NCI-H226 (cell line): ENCODE data around the gene MAB21L1.
A peak's percentile ranks its signal among the peaks of the same experiment; 100 is the strongest.

Experiments used
- DNase-seq: peaks from one replicate; pipeline ENCODE4 v3.0.0-alpha.2; 2015

Gene MAB21L1

DNA sequence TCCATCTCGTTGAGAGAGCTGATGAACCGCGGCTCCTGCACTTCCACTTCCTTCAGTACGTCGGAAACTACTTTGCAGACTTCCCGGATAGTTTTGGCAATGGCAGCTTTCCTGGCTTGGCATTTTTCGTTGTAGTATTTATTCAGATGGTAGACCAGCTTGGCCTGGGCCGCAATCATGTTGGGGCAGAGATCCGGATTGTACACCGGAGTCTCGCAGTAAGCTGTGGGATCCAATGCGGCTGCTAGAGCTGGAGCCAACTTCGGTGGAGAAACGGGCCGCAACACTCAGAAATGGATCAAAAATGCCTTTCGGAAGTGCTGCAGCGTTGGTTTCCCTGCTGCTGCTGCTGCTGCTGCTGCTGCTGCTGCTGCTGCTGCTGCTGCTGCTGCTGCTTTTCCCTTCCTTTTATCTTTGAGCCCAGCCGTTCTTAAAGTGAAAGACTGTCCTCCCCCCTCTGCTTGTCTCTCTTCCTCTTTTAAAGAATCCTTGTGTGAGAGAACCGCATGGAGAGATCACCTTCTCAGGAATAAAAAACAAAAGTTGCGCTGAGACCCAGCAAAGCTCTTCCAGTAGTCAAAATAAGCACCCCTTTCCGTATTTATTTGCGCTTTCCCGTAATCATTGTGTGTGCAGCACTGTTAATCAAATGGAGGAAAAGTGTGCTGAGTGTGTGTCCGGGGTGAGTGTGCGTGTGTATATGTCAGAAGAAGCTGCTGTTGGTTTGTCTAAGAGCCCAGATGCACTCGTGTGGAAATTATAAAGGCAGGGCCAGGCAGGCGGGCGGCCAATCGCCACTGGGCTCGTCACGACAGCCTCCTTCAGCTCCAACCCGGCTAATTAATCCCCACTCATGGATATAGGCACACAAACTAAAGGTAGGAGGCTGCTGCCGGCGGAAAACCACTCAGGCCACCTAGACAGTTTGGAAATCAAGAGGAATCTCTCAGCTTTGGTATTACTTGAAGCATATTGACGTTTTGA lies at the start of gene MAB21L1:
MAB21L1 (minus strand) TSS at position 730 of the 984 bp plus-strand sequence; CDS start at position 179, 551 bp downstream.
- no peak for DNase-seq

DNA sequence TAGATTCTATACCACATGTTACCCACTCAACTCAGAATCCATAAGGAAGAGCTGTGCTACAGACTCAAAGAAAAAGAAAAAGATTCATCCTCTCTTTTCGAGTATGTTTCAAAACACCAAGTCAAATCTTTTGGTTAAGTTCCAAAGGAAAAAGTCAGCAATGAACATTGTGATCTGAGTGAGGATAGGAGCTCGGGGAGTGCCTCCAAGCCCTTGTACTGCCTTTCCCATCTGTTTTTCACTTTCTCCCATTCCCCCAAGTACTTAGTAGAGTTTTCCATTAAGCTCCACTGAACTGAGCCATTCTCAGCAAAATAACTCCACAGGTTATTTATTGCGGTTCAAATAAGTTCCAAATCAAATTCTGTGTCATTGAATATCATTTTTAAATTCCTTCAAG lies 47.7 kb upstream of the MAB21L1 start:
- DNase-seq = no peak

DNA sequence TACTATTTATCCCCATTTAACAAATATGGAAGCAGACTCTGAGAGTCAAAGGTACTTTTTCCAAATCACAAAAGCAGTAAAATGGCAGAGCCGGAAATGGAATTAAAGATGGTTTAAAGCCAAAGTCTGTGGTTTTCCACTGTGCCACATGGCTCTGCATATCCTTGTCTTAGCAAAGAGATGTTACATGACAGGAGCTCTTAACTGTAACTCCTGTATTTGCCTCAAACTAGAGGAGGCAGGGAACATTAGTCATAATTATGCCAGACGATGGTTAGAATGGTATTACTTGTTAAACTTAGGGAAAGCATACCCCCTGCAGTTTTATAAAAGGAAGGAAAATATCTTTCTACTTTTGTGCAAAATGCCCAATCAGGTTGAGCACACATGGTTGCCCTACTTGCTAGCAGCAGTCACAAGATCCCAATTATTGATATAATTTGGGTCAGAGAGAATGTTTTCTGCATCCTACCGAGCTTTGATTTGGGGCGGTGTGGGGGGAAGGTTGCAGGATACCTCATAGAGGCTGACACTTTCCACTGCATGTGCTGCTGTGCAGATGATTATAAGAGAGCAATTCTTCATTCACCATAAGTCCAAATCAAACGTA lies 42.0 kb upstream of the MAB21L1 start:
- DNase-seq = no peak

DNA sequence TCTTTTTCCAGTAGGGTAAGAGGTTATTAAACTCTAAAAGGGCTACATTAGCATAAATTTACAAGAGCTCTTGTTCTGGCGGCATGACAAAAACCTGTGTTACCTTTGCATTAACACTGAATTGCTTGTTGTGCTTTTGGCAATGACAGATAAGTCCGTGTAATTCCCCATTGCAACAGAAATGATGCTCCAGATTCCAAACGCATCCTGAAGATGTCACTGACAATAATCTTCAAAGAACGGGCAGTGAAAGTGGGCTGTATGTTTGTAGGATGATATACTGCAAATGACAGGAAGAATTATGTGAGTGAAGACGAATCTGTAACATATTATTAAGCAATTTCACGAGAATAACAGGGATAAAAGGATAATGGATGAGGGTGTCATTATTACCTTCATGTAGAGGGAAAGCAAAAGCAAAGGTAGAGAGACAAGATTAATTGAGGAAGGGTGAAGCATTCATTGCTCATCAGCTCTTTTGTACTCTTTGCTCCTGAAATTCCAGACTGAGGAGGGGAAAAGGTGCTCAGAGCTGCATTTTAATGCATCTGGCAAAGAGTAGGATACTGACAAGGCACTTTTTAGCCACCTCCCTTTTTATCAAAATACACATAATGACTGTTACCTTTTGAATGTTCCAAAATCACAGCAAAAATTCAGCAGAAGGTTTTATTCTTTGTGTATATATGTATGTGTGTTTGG lies 38.5 kb upstream of the MAB21L1 start:
- no peak for DNase-seq

DNA sequence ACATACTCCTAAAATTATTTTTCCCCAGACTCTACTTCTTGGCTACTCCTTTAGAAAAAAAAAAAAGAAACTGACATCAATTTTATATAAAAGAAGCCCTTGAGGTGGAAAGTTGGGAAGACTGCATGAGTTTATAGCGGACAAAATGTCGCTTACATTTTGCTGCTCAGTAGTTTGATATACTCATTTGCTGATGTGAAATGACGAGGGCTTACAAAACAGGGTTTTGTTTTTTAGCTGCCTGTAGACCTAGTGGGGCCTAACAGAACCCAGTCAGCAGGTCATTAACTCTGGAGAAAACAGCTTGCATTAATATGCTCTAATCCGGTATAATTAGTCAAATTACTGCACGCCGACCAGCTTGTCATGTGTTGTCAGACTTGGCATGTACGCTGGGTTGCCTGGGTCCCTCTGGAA lies 37.6 kb upstream of the MAB21L1 start:
- no peak for DNase-seq

DNA sequence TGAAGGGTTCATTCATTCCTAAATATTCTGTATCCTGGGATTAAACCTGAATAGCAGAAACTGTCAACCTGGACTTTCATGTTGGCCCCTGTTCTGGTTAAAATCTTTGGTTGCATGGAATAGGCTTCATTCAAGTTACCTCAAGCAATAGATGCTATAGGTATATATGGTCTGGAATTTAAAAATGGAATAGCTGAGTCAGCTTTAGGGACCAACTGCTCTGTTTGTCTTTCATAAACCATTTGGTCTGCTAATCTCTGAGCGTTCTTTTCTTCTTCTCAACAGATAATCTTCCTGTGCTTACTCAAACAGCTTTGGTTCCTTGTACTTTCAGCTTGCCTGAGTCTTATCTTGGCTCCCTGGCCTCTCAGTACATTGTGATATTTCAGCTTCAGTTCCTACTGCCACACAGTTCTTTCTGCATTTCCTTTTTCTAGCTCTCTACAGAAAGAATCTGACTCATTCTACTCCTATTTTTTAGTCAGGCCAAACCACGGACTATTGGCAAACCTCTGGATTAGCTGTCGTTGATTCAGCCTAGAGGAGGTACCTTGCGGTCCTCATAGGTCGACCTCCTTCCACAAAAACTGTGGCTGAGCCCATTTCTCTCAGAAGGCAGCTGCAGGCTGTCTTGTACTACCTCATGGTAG lies 35.9 kb upstream of the MAB21L1 start:
- DNase-seq = peak; percentile 89

DNA sequence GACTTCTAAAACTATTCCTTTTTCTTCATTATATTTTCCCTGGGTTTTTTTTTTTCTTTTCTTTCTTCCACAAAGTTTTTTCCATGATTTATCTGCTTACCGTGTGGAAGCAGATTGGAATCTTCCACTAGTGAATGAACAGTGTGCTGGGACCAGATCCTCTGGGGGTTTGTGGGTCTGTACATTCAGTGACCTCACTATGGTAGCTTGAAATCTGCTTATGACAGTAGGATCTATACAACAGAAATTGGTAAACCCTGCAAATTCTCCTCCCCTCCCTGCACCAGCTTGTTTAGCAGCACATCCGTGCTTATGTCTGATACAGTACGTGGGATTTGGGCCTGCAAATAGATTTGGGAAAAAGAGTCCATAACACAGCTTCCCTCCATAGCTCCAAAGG lies 26.0 kb upstream of the MAB21L1 start:
- DNase-seq = no peak

DNA sequence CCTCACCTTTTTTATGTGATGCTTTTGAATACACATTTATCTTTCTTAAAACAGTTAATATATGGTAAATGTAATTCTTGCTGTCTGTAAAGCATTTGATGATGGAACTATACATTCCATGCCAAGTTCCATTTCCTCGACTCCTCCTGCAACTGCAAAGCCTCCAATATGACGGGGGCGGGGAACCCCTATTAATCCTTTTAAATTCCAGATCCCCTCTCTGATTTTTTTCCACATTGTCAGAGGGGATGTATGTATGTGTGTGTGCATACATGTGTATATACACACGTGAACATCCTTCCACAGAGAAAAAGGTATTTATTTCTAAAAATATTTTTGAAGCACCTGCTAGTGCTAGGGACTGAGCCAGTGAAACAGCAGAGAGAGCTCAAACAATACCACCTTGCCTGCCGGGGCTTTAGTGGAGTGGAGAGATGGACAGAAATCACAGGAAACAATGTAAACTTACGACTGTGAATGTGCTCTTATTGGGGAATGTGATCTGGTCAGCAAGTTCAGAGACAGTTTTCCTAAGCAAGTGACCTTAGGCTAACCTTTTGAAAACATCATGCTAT lies 25.3 kb upstream of the MAB21L1 start:
- no peak for DNase-seq

DNA sequence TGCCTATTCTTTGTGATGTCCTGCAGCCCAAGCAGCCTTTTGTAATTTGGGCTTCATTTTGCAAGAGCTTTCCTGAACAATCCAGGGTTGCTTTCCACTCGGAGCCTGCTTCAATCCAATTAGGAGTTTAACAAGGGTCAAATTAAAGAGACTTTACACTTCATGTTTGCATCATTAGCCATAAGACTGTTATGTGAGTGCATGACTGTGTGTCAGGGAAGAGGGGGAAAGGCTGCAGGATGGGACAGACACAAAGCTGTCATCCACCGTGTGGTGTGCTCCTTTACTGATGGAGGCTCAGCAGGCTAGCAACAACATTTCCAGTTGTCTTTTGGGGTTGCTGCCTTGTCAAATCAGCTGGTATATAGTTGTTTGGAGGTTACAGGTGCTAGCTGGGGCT lies 23.7 kb upstream of the MAB21L1 start:
- no peak for DNase-seq

DNA sequence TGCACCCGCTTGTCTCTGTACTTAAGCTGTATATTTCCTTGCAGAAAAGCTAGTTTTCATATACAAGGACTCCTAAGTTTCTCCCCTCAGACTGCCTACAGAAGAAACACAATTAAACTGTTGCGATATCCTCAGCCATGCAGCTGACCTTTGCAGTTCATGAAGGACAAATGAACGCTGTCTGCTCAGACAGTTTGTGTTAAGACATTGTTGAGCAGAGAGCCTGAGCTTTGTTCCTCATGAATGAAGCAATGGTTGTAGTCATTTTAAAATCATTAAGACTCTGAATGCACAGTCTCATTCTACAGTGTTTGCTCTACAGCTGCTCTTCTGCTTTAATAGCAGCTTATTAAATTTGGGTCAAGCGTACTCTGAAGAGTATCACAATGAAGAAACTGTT lies 23.2 kb upstream of the MAB21L1 start:
- DNase-seq = no peak

DNA sequence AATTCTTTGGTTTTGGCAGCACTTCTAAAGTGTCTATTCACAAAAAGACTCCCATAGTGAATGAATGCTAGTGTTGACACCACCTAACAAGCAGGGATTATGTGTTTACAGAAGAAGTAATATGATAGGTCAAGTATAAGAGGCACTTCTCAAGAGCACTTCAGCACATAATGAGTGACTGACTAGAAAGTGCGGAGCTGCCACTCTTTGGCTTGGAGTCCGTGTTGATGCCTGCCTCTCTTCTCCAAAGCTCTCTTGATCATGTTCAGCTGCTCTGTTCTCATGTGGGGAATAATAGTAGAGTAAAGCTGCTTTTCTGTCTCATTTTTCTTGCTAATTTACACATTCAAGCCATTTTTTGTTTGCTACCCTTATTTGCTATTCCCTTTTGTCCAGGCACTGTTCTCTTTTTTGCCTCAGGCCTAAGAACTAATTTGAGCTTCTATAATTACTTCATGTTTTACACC lies 22.7 kb upstream of the MAB21L1 start:
- DNase-seq = no peak

DNA sequence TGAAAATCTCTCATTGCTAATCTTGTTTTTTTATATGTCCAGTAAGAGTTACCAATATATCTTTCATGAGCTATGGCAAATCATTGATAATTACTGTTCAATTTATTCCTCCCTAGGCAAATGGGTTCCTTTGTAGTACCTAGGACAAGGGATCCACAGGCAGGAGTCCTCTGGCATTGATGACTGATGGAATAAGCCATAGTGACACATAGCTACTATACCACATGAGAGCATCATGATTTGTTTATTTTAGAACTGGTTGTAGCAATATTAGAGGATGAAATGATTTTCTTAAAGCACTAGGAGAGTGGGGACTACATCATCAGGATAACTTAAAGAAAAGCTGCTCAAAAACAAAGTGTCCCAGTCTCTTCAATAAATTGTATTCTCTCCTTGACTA lies 21.7 kb upstream of the MAB21L1 start:
- DNase-seq = no peak

DNA sequence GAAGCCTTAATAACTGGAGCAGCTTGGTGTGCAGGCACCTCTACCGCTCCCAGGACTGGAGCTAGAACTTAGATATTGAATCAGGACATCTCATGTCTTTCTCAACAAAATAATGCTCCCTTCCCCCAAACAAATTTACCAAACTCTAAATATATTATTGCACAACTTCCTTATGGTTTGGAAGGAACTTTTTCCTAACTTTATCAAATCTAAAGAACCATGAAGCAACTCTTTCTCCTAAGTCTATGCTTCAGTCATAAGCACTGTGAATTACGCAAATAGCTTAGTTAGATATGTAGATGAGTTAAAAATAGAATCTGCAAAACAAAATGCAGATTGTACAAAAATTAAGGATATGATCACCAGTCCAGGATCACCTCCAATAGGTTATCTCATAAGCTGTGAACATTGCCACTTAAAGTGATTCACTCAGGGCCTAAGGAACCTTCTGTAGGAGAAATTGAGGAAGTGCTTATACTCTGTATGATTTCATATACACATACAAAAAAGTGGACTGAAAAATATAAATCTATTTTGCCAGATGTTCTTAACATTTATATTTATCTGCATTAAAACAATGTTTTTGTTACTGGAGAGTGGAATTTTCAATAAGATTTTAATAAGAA lies 20.4 kb upstream of the MAB21L1 start:
- DNase-seq = no peak

DNA sequence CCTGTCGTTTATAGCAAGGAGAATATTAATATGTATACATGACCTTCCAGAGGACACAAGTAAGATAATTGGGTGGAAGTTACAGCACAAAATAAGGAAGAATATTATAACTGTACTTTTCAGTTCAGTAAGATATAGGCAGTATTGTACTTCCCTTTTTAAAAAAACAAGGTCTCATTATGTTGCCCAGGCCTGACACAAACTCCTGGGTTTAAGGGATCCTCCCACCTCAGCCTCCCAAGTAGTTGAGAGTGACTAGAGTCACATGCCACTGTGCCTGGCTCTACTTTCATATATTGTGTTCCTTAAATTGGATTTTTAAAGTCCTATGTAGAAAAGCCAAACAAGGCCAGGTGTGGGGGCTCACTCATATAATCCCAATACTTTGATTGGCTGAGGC lies 19.5 kb upstream of the MAB21L1 start:
- no peak for DNase-seq

DNA sequence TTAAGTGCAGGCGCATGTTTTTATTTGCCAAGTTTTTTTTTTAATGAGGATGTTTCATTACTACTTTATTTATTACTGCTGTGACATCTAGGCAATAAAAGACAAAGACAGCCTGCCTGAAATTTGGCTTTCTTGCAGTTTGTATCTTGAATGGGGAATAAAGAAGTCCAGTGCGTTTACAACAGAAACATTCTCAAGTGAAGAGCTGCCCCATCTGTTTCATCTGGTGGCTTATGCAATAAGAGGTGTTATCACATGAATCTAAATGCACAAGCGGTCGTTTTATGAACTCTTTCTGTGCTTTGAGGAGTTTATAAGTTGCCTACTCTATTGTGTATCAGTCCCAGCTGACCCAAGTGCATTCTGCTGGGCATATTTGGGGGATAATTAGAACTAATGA lies 12.6 kb upstream of the MAB21L1 start:
- no peak for DNase-seq

DNA sequence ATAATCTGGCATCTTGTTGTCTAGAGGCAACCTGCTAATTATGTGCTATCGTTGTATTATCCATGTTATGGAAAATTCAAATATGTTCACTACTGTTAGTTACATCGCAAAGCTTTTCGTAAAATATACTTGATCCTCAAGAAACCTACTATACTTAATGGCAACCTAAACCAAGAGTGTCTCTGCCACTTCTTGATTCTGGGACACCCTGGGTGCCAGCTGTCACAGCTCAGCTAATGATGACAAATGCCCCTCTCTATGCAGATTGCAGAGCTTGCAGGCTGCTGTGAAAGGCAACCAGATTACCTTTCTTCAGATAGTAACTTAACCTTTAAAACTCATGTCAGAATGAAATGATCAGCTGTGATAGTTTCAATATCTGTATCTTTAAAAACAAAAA lies 8.9 kb upstream of the MAB21L1 start:
- no peak for DNase-seq

DNA sequence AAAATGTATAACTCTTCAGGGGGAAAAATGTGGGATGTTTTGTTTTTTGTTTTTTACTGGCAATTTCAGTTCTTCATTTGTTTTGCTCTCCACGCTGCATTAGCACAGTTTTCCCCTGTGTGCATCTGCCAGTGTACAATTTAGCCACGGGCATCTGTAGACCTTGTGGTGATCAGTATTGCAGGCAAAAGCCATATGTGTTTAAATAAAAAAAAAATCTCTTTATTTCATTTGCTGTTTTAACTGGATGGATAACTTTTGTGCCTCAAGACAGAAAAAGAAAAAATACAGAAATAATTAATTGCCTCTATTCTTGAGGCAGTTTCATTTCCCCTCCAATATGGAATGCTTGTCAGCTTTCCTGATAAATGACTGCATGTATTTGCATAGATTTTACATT lies 7.9 kb upstream of the MAB21L1 start:
- DNase-seq = no peak

DNA sequence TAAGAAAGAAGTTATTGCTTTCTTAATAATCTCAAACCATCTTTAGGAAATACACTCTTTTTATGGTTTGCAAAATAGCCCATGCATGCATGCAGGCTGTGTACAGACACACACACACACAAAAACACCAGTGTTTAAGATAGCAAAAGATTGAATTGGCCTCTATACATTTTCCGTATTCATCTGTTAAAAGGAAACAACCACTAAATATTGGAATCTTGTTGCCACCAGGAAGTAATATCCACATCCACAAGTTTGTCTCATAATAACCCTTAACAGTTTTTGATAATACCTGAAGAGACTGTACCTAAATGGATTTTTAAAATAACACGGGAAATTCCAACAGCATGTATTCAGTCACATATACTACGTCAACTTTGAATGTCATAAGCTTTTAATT lies 7.3 kb upstream of the MAB21L1 start:
- DNase-seq = no peak

DNA sequence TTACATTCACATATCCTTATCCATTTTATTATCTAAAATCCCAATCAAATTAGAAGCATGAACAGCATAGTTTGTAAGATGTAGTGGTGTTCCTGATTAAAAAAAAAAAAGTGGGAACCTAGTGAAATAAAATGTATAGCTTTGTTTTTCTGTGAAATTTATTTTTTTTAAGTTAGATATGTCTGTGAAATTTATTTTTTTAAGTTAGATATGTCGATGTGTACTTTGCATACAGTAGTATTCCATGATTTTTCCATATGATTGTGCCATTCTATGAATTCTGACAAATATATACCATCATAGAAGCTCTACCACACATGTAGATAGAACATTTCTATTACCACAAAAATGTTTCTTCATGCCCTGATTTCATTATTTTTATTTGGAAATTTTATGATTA lies 6.0 kb upstream of the MAB21L1 start:
- no peak for DNase-seq

DNA sequence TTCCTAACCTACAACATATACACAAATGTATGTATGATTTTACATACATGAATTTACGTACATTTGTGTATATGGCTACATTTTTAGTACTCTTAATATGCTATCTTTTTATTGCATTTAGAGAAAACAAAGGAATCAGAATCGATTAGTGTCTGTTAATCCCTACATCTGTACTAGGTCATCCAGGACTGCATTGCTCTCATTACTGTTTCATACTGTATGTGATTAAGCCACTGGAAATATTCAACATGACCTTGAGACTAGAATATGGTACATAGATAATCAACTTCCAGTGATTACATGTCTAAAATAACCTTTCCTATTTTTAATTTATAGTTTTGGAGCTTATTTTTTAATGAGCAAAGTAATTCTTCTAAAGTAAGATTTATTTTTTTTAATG lies 5.3 kb upstream of the MAB21L1 start:
- no peak for DNase-seq

DNA sequence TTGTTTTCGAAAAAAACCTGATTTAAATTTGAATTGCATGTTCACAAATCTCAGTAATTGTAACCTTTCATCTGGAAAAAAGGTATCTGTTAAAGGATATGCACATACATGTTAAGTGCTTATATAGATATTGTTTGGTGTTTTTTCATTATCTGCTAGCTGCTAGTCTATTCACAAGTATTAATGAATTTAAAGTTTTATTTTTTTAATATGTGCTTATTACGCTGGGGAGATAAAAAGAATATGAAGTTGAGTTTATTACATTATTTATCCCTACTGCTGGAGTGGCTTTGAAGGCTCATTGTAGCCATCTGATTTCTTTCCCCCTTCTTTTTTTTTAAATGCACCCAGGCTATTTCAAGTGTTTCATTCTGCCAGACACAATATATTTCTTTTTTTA lies 3.9 kb upstream of the MAB21L1 start:
- no peak for DNase-seq

DNA sequence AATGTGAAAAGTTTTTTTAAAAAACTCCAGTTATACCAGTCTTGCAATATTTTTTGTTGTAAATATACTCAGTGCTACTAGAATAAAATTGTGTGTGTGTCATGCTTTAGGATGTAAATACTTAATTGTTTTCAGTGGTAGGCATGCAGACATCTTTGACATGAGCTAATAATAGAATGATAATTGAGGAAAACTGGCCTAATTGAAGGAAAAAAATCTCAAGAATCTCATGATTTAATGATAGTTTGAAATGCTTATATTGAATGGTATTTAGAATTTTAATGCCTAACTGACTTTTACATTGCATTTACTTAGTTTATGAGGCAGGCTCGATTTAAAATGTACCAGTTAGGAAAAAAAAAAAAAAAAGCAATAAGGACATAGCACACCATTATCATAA lies 3.2 kb upstream of the MAB21L1 start:
- no peak for DNase-seq
